ENCODE data around the gene XRCC3.

Gene XRCC3

GRCh38 chr14:103726474-103726873 is 11.2 kb upstream of the XRCC3 start:
- no peak for DNase-seq (ENCODE audit: low read depth)

GRCh38 chr14:103725739-103726395 is 10.6 kb upstream of the XRCC3 start:
- no peak for DNase-seq (ENCODE audit: low read depth)

GRCh38 chr14:103725001-103725682 is 9.9 kb upstream of the XRCC3 start:
- DNase-seq (ENCODE audit: low read depth) = no peak

- DNase-seq (ENCODE audit: low read depth) = no peak
These were observed 8.9 kb upstream of the XRCC3 start for GRCh38 chr14:103724116-103724515.

GRCh38 chr14:103723748-103724081 is 8.5 kb upstream of the XRCC3 start:
- DNase-seq (ENCODE audit: low read depth) = no peak

- no peak for DNase-seq (ENCODE audit: low read depth)
These were observed 6.3 kb upstream of the XRCC3 start for GRCh38 chr14:103721334-103722120.

- no peak for DNase-seq (ENCODE audit: low read depth)
These were observed 4.5 kb upstream of the XRCC3 start for GRCh38 chr14:103719751-103720150.

GRCh38 chr14:103718572-103718971 is 3.3 kb upstream of the XRCC3 start:
- no peak for DNase-seq (ENCODE audit: low read depth)

- DNase-seq (ENCODE audit: low read depth) = no peak
These were observed 1.7 kb upstream of the XRCC3 start for GRCh38 chr14:103716899-103717411.

- no peak for DNase-seq (ENCODE audit: low read depth)
These were observed 995 bp upstream of the XRCC3 start for GRCh38 chr14:103716091-103716801.

- DNase-seq (ENCODE audit: low read depth) = no peak
These were observed 1.1 kb downstream of the XRCC3 start for GRCh38 chr14:103714063-103714724.

GRCh38 chr14:103713304-103714062 is 1.8 kb downstream of the XRCC3 start:
- no peak for DNase-seq (ENCODE audit: low read depth)

- DNase-seq (ENCODE audit: low read depth) = no peak
These were observed 2.5 kb downstream of the XRCC3 start for GRCh38 chr14:103712633-103713247.

GRCh38 chr14:103711516-103712431 is 3.5 kb downstream of the XRCC3 start:
- DNase-seq (ENCODE audit: low read depth) = no peak

- DNase-seq (ENCODE audit: low read depth) = no peak
These were observed 4.4 kb downstream of the XRCC3 start for GRCh38 chr14:103710771-103711377.

- DNase-seq (ENCODE audit: low read depth) = no peak
These were observed 5.4 kb downstream of the XRCC3 start for GRCh38 chr14:103709814-103710213.

- DNase-seq (ENCODE audit: low read depth) = no peak
These were observed 6.5 kb downstream of the XRCC3 start for GRCh38 chr14:103708750-103709187.

GRCh38 chr14:103707329-103708263 is 7.7 kb downstream of the XRCC3 start:
- no peak for DNase-seq (ENCODE audit: low read depth)

All from activated T-cell treated with anti-CD3 and anti-CD28 coated beads for 1 hour (primary cell).